GM18511 (cell line): ENCODE results near the gene SEC14L2.

Experiments
- ATAC-seq: cut with Tn5 transposase; IDR thresholded peaks from one replicate; pipeline ENCODE4 v1.9.1; 2021; ENCODE audit warnings: mild to moderate bottlenecking, moderate library complexity; ENCODE audit not compliant: unreplicated experiment

The SEC14L2 gene

DNA sequence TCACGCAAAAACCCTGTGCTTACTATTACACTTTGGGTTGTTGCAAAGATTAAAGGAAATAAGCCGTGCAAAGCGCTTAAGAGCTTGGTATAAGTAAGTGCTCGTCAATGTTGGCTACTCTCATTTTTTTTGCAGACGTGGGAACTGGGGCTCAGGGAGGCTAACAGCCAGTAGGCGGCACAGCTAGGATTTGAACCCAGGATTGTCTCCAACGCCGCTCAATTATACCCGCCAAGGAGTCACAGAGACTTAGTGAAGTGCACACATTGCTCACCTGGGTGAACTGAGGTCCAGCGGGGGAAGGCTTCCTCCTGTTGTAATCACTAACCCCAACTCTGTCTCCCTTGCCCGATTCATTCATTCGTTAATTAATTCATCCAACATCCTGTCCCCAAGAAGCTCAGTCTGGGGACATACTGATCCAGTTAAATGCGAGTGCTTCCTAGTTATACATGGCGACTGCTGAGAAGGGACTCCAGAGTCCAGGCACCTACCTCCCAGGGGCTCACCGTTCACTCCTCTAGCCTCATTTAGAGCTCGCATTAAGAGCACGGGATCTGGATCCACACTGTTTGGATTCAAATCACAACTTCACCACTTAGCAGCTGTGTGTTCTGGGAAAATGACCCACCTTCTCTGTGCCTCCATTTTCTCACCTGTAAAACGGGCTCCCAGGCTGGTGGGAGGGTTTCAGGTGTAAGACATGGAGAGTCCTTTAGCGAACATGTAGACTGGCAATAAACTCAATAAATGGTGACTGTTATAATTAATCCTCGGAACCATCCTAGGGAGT lies 27.9 kb downstream of the SEC14L2 start:
- no peak for ATAC-seq

- ATAC-seq, result no peak
Observed at GRCh38 chr22:30425327-30425615, 28.5 kb downstream of the SEC14L2 start.

- no peak for ATAC-seq
Observed at GRCh38 chr22:30425616-30426387, 29.0 kb downstream of the SEC14L2 start, which contains the start of gene MTFP1. Gene MTFP1 (plus strand): TSS chr22:30425768. CDS start chr22:30425880, 112 bp downstream.

- ATAC-seq, result no peak
Observed at GRCh38 chr22:30426388-30427353, 29.9 kb downstream of the SEC14L2 start.

GRCh38 chr22:30427871-30428270 lies 31.1 kb downstream of the SEC14L2 start:
- no peak for ATAC-seq

- ATAC-seq, result no peak
Observed at GRCh38 chr22:30429887-30430286, 33.1 kb downstream of the SEC14L2 start.

DNA sequence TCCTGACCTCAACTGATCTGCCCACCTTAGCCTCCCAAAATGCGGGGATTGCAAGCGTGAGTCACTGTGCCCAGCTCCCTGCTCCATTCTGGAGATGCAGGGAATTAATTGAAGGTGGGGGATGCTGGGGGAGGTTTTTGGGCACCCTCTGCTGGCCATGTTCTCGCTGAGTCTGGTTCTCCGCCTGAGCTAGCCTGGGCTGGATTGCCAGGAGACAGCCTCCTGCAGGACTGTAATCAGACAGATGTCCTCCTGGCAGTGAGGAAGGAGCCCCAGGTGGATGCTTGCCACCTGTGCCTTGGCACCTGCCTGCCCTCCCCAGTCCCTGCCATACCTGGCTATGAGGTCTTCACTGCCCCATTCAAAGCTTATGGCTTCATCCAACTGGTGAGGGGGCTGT lies 34.1 kb downstream of the SEC14L2 start:
- ATAC-seq, result no peak

GRCh38 chr22:30432096-30432495 lies 35.3 kb downstream of the SEC14L2 start:
- ATAC-seq, result no peak

DNA sequence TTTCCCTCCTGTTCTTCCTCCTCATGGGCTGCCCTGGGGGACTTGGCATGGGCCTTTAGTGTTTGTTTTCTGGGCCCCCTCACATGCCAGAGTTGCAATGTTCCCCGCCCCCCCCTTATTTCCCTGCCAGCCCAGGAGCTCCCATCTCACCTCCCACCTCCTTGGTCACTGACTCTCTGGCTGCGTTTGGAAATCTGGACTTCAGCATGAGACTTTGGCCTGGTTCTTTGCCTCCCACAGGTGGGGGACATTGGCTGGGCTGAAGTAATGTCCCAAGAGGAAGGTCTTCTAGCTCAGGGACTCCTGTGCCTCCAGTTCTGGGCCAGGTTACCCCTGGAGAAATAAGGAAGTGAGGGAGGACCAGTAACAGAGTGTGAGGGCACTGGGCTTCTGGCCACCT lies 35.7 kb downstream of the SEC14L2 start:
- no peak for ATAC-seq

DNA sequence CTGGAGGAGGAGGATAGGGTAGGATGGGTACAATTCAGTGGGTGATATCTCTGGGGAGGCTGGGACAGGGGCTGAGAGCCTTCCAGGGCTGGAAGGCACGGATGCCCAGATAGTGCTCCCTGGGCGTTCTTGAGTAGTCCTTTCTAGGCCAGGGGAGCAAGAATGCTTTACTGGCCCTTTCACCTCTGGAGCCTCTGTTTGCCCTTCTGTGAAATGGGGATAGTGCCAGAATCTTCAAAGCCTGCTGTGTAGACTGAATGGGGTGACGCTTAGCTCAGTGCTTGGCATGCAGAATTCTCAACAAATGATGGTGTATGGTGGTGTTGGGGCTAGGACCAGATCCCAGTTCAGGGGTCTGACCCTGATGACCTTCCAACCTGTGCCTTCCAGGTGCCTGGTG lies 36.4 kb downstream of the SEC14L2 start:
- ATAC-seq, result no peak

GRCh38 chr22:30433773-30434172 lies 37.0 kb downstream of the SEC14L2 start:
- ATAC-seq, result no peak

DNA sequence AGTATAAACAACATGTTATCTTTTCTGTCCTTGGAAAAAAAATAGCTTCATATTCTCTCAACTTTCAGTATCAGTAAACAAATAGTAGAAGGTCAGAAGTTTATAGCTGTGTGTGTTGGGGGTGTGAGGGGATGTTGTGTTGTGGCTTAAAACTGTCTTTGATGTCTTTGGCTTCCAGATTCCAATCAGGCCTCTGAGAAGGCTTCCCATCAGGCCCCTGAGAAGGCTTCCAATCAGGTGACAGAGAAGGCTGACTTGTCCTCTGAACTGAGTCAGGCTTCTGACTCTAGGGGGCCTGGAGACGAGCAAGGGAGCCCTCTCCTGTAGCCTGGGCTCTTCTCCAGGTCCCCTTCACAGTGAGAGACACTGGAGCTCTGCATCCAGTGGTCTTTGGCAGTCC lies 38.0 kb downstream of the SEC14L2 start:
- ATAC-seq, result no peak

GRCh38 chr22:30435674-30436126 lies 38.9 kb downstream of the SEC14L2 start:
- ATAC-seq, result no peak

DNA sequence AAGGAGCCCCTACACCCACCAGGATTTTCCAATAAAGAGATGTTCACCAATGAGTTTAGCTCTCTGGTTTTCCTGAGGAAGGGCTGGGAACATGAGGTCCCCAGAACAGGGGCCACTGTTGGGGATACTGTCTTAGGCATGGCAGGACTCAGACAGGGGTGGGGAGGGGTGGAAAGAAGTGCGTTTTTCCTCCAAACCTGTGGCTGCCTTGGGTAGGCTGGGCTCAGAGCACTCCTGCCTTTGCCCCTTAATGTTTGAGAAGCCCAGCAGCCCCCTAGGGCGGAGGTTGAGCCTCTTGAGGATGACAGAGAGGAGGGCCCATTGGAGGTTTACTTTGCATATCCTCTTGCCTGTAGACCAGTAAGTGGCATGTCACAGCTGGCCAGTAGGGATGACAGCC lies 39.4 kb downstream of the SEC14L2 start:
- no peak for ATAC-seq

- ATAC-seq, result no peak
Observed at GRCh38 chr22:30438559-30438958, 41.7 kb downstream of the SEC14L2 start.

DNA sequence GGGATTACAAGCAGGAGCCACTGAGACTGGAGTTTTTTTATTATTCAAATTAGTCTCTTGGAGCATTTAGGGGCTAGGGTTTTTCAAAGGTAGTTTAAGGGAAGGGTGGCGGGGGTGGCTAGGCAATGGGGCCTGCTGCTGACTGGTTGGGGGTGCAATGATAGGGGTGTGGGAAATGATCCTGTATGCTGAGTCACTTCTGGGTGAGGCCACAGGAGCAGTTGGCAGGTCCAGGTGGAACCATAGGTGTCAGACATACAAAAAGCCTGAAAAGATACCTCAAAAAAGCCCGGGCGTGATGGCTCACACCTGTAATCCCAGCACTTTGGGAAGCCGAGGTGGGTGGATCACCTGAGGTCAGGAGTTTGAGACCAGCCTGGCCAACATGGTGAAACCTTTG lies 42.4 kb downstream of the SEC14L2 start:
- no peak for ATAC-seq

- no peak for ATAC-seq
Observed at GRCh38 chr22:30439836-30440235, 43.0 kb downstream of the SEC14L2 start.

GRCh38 chr22:30441088-30441487 lies 44.3 kb downstream of the SEC14L2 start:
- no peak for ATAC-seq

DNA sequence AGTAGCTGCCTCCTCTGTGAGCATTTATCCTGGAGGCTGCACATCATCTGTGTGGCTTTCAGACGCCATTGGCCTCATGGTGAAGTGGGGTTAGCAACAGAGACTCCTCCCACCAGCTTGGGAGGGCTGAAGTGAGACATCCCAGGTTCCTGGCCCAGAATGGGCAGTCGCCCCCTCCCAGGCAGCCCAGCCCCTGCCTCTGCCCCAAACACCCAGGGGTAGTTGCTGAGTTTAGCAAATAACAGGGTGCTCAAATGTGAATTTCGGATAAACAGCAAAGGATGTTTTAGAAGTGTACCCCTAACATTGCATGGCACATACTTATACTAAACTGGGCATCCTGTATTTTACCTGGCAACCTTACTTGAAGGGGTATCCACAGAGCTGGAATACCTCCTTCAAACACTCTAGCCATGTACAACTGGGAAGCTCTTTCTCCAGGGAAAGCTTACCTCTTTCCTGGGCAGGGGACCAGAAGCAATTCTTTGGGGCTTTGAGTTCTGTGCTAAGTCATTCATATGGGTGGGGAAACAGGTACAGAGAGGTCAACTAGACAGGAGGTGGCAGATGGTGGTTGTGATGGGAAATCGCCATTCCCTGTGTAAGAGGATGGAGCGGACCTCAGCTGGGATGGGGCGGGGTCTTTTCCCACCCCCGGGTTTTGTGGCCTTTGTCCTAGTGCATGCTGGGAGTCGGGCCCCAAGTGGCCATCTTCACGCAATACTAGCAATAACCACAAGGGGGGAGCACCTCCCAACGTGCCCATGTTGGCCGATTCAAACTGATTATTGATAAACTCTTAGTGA lies 48.0 kb downstream of the SEC14L2 start:
- ATAC-seq, result no peak

- ATAC-seq, result no peak
Observed at GRCh38 chr22:30445438-30446145, 48.8 kb downstream of the SEC14L2 start.
